C1 segment of cervical spinal cord (tissue), 14 donors: Measurements from ENCODE around the gene FAM217B.

Experiments
- DNase-seq, 14 donors: peaks; one replicate each; lab custom pipeline; 2025; lab: John Stamatoyannopoulos, UW

Gene FAM217B, protein sequence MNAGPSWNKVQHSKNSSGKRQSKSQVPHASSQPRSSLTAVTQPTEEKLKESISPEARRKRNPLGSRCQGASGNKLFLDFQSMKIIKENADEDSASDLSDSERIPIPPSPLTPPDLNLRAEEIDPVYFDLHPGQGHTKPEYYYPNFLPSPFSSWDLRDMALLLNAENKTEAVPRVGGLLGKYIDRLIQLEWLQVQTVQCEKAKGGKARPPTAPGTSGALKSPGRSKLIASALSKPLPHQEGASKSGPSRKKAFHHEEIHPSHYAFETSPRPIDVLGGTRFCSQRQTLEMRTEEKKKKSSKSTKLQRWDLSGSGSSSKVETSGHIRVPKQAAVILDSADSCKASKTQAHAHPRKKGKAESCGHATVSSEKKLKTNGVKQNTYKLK

GRCh38 chr20:59940129-59940955, at the start of gene FAM217B, which contains the start of gene PPP1R3D:
Gene FAM217B, plus strand, starts transcription at chr20:59940389. Its CDS starts 3,555 bp downstream, at chr20:59943944.
Gene PPP1R3D, minus strand, starts transcription at chr20:59940305. Its CDS starts 374 bp downstream, at chr20:59939931.
- DNase-seq = peak; percentile 63 to 95 (median 90)

- no peak for DNase-seq
Observed at GRCh38 chr20:59891581-59891980, 48.6 kb upstream of the FAM217B start.

- DNase-seq = no peak
Observed at GRCh38 chr20:59895908-59896307, 44.3 kb upstream of the FAM217B start.

DNA sequence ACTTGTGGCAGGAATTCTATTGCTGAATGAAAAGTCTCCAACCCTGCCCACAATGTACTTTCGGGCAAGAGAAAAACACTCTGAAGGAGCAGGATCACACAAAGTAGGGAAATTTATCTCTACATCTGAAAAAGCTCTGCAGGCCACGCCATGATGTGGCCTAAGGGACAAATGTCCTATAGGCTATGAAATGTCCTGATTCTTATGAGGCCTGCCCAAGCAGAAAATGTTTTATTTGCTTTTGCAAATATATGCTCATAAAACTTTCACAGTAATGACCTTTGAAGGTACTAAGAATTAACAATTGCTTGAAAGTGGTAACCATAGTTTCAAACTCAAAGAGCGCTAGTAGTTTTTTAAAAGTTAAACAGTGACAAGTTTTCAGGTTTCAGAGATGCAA, 37.7 kb upstream of the FAM217B start:
- no peak for DNase-seq

- DNase-seq = no peak
Observed at GRCh38 chr20:59903621-59904020, 36.6 kb upstream of the FAM217B start.

DNA sequence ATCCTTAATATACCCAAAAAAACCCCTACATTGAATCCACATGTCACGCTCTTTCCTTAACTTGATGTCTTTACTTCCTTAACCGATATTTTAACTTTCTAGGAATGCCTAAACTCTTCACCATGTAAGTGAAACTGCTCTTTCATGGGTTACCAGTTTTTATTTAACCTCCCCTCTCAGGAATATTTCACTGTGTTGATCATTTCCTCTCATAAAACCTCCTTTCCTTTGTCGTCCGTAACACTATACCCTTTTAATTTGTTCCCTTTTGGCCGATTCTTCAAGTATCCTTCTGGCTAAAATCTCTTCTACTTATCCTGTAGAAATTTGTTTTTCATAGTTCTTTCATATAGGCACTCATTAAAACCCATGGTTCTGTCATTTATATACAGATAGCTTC, 31.3 kb upstream of the FAM217B start:
- DNase-seq = no peak

DNA sequence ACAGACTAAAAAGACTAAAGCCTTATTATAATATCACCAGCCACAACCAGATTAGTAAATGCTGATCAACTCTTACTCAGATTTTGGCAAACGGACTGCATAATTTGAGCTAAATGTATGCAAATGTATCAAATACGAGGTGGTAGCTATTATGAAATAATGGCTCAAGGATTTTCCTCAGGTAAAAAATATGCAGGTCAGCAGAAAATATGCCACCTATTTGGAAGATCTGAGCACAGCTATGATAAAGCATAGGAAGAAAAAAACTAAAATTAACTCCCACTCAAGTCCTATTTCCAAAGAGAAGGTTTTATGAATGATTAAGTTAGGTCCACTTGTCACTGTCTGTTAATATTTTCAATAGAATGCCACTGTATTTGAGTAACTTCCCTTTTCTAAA, 29.1 kb upstream of the FAM217B start:
- no peak for DNase-seq

DNA sequence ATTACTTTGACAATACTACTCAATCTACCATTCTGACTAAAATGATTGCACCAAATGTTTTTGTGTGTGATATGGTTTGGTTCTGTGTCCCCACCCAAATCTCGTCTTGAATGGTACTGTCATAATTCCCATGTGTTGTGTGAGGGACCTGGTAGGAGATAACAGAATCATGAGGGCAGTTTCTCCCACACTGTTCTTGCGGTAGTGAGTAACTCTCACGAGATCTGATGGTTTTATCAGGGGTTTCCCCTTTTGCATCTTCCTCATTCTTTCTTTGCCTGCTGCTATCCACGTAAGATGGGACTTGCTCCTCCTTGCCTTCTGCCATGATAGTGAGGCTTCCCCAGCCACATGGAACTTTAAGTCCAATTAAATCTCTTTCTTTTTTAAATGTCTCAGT, 27.6 kb upstream of the FAM217B start:
- DNase-seq = no peak

- DNase-seq = no peak
Observed at GRCh38 chr20:59920944-59921343, 19.2 kb upstream of the FAM217B start.

DNA sequence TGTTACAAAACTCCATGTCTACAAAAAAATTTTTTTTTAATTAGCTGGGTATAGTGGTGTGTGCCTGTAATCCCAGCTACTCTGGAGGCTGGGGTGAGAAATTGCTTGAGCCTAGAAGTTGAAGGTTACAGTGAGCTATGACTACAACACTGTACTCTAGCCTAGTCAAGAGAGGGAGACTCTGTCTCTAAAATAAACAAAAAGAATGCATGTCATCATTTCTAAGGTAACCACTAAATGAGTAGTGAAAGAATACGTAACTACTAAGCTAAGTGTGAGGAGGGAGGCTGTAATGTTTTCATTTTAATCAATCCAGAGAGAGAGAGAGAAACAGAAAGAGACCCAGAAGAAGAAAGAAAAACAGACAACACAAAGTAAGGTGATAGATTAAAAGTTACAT, 16.7 kb upstream of the FAM217B start:
- no peak for DNase-seq

DNA sequence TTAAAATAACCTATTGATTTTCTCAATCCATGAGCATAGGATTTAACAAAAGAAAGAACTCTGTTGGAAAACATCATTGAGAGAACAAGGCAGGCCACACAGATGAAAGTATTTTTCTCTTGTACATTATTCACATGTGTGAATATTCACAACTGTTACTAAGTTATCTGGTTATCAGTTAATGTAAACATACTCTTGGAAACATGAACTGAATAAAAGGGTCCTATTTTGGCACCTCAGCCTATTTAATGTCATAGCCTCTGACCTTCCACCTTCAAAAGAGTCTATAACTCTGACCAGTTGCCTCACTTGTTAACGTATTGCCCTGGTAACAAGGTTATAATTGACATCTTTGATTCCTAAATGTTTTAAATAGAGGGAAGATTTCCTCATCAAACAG, 14.8 kb upstream of the FAM217B start:
- no peak for DNase-seq

GRCh38 chr20:59925899-59926298, 14.3 kb upstream of the FAM217B start:
- DNase-seq = no peak

GRCh38 chr20:59931511-59932312, 8.5 kb upstream of the FAM217B start:
- DNase-seq = no peak

DNA sequence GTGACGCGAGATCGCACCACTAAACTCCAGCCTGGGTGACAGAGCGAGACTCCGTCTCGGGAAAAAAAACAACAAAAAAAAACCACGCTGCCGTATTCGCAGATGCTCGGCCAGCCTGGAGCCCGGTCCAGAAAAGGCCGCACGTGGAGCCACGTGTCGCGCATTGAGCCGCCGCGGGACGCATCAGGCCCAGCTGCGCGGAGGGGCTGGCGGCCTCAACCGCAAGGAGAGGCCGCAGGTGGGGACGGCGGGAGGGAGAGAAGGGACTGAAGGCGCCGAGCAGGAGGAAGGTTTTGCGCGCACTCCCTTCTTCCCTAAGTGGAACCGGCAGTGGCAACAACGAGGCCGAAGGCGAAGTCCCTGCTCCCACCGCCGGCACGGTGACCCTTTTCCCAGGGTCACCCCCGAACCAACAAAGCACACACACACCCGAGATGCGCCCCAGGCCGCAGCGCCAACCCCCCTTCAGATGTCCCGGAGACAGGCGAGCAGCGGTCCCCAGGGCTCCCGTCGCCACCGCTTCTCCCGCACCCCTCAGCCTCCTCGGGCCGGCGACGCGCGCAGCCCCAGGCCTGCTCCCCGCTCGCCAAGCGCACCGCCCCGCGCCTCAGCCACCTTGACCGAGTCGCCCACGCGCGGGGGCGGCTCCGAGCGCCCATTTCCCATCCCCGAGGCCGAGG, 7.4 kb upstream of the FAM217B start:
- no peak for DNase-seq

- DNase-seq = peak in 4 of 14 donors; percentile 46 to 80 (median 66)
Observed at GRCh38 chr20:59933296-59933848, 6.8 kb upstream of the FAM217B start, which contains the start of gene SYCP2. Gene SYCP2, minus strand, starts transcription at chr20:59933637. Its CDS starts 11,224 bp downstream, at chr20:59922413.

GRCh38 chr20:59933849-59934585, 6.2 kb upstream of the FAM217B start:
- peak in 12 of 14 donors; percentile 32 to 87 (median 66) for DNase-seq

GRCh38 chr20:59935457-59936185, 4.6 kb upstream of the FAM217B start:
- DNase-seq = no peak

DNA sequence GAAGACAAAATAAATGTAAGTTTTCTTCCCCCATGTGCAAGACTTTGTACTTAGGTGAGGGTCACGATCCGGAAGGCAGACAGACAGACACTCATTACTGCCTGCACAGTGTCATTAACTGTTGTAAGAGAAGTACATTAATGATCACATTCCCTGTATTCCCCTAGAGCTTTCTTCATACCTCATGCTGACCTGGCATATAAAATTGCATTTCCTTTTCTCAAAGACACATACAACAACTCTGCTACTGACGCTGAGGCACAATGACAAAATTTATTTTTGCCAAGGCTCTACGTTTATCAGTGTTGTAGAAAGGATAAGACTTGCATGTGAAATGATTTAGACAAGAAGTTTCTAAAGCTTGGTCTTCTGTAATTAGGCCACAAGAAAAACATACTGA, 3.8 kb upstream of the FAM217B start:
- DNase-seq = no peak

DNA sequence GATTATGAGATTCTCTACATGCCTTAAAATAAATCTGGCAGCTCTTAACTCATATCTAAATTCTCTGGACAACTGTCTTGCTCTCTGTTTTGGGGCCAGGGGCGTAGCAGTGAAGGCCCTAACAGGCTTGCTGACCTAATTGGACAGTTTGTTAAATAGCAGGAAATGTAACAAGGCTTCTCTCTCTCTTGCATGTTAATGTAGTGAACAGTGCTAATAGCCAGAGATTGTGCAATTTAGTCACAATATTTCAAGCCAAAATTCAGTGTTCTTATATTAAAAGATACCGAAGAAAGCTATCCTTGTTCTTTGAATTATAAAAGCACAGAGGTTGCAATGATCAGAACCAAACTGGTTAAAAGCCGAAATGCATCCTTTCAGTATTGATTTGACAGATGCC, 3.0 kb upstream of the FAM217B start:
- DNase-seq = no peak
